NB4 (cell line): ENCODE data around the gene AOAH.
A peak's percentile ranks its signal among the peaks of the same experiment; 100 is the strongest.

ENCODE experiments used
- DNase-seq: peaks from one replicate; pipeline ENCODE4 v3.0.0; 2010; ENCODE audit warnings: low read depth
- H3K4me3 ChIP-seq: one replicate; pipeline ENCODE4 v1.5.1; 2011; ENCODE audit warnings: mild to moderate bottlenecking, low read depth, low read length, moderate library complexity
- CTCF ChIP-seq: IDR thresholded peaks from one replicate; pipeline ENCODE4 v1.5.1; 2012; ENCODE audit warnings: low read depth, low read length
- MAX ChIP-seq: IDR thresholded peaks from 2 replicates; pipeline ENCODE4 v1.6.1; 2011; ENCODE audit warnings: low read depth, low read length
- MYC ChIP-seq: IDR thresholded peaks from 2 replicates; pipeline ENCODE4 v1.6.1; 2011; ENCODE audit warnings: low read depth, low read length
- POLR2A ChIP-seq: IDR thresholded peaks from 2 replicates; pipeline ENCODE4 v1.6.1; 2011; ENCODE audit warnings: mild to moderate bottlenecking; ENCODE audit not compliant: insufficient read length; ENCODE audit errors: extremely low read depth

The AOAH gene

GRCh38 chr7:36627836-36628235, 96.5 kb downstream of the AOAH start:
- DNase-seq = no peak
- TF ChIP-seq POLR2A = no peak

DNA sequence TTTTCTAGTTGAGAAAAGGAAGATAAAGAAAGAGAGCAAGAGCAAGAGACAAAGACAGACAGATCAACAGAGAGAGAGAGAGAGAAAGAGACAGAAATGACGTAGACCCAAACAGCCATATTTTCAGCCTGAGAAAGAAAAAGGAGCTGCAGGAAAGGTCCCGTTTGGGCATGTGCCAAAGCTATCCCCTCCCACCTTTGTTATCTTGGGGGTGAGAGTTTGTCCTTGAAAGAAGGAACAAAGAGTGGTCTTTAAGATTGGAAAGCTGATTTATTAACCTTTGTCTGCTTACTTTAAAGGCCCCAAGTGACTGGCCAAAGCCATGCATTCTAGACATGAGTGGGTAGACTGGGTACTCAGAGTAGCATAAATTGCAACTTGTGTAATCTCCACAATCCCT, 98.2 kb downstream of the AOAH start:
- no peak for TF ChIP-seq CTCF
- TF ChIP-seq POLR2A = no peak
- no peak for TF ChIP-seq MYC
- TF ChIP-seq MAX = no peak
- DNase-seq = no peak
- H3K4me3 ChIP-seq = no peak overlapping the region

More at GRCh38 chr7:36627836-36628235, 96.5 kb downstream of the AOAH start:
- H3K4me3 ChIP-seq = no peak overlapping the region

DNA sequence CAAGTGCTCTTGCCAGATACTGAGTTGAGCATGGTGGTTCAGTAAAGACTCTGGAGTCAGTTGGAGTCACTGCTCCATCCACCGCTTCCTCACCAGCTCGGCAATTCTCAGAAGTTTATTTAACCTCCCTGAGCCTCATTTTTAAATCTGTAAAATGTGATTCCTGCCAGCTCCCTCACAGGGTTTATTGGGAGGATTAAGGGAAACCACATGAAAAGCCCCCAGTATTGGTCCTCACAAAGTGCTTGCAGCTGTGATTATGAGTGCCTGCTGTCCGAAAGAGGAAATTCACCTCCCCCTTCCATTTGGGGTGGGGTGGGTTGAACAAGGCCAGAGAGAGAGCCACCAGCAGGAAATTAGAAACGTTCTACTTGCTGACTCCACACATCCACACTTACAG, 99.0 kb downstream of the AOAH start:
- no peak for TF ChIP-seq MYC
- no peak for TF ChIP-seq MAX
- no peak for TF ChIP-seq CTCF
- TF ChIP-seq POLR2A = no peak
- DNase-seq = peak; percentile 70
- H3K4me3 ChIP-seq = no peak overlapping the region

- DNase-seq = no peak
- H3K4me3 ChIP-seq = no peak overlapping the region
- no peak for TF ChIP-seq POLR2A
- TF ChIP-seq MYC = no peak
- TF ChIP-seq CTCF = no peak
- TF ChIP-seq MAX = no peak
Observed at GRCh38 chr7:36623247-36623646, 101.0 kb downstream of the AOAH start.

DNA sequence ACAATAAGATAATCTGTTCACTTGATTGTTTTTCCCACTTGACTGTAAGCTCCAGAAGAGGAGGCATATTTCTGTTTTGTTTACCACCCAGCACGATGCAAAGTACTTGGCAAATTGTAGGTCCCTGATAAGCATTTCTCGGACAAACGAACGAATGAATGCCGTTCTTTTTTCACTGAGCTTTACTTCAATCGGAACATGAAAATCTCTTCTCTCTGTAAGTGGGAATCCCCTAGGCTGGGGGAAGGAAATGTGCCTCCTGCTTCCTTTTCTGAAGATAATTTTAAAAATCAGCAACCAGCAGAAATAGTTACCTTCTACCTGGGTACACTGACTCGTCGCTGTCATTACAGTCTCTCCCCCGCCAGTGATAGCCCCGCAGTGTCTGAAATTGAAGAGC, 102.9 kb downstream of the AOAH start:
- no peak for DNase-seq
- no peak for TF ChIP-seq CTCF
- TF ChIP-seq POLR2A = no peak
- TF ChIP-seq MAX = no peak
- no peak for TF ChIP-seq MYC
- no peak overlapping the region for H3K4me3 ChIP-seq

- TF ChIP-seq POLR2A = no peak
- TF ChIP-seq MAX = no peak
- TF ChIP-seq CTCF = no peak
- no peak for TF ChIP-seq MYC
- DNase-seq = no peak
- H3K4me3 ChIP-seq = no peak overlapping the region
Observed at GRCh38 chr7:36620166-36620708, 104.1 kb downstream of the AOAH start.
